Activated naive CD4-positive, alpha-beta T cell treated with anti-CD3 and anti-CD28 coated beads, Interleukin-2, amount 50 U/mL, for 72 hours (primary cell): Measurements from ENCODE around the gene CBLIF. TPM values are rescaled to one million over a fixed set of nuclear protein-coding genes. Genes with fewer than 3 reads are reported as not detected.

Source experiments
- ATAC-seq, 2 donors: fragments of 150-1000 bp; cut with Tn5 transposase; 2 replicates each; pipeline ENCODE4 v1.10.0; 2021; ENCODE audit warnings: mild to moderate bottlenecking in 2 of 2, moderate library complexity in 2 of 2
- DNase-seq, 2 donors: peaks; one replicate each; pipeline ENCODE4 v3.0.0; 2021 to 2022; ENCODE audit warnings: low spot score in 2 of 2
- H3K27ac Mint-ChIP-seq, 2 donors: one replicate each; pipeline ENCODE4 v1.8.0; 2022; ENCODE audit warnings: mild to moderate bottlenecking in 2 of 2, mixed read lengths in 2 of 2
- H3K36me3 Mint-ChIP-seq, 2 donors: one replicate each; pipeline ENCODE4 v1.8.0; 2022; ENCODE audit warnings: mixed read lengths in 2 of 2
- H3K9me3 Mint-ChIP-seq, 2 donors: one replicate each; pipeline ENCODE4 v1.8.0; 2022; ENCODE audit warnings: mixed read lengths in 2 of 2
- total RNA-seq, 2 donors: library from RNA; stranded (reverse); gene quantifications; one replicate each; pipeline ENCODE4 v1.2.3, GENCODE V29; 2022

CBLIF gene
- total RNA-seq, 2 donors from 2014 or later: not detected

DNA sequence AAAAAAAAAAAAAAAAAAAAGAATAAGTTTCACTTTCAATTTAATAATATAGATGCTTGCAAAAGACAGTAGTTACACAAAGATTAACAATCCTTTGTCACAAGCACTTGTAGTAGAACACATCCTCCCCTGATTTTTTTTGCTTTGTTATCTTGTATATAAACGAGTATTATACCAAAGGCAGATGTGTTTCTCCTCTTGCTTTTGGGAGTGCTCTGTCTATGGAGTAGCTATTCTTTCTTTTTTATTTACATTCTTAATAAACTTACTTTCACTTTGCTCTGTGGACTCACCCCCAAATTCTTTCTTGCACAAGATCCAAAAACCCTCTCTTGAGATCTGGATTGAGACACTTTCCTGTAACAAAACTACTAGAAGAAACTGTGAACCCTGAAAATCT, 31.3 kb downstream of the CBLIF start:
- peaks cover 4 to 5% of the 10 kb centered on the region in 2 donors for H3K9me3 Mint-ChIP-seq
- DNase-seq (no peak), ATAC-seq (no peak)
- H3K36me3 Mint-ChIP-seq: peaks cover 11 to 16% of the 10 kb centered on the region in 2 donors
- H3K27ac Mint-ChIP-seq: no peak overlapping the region

DNA sequence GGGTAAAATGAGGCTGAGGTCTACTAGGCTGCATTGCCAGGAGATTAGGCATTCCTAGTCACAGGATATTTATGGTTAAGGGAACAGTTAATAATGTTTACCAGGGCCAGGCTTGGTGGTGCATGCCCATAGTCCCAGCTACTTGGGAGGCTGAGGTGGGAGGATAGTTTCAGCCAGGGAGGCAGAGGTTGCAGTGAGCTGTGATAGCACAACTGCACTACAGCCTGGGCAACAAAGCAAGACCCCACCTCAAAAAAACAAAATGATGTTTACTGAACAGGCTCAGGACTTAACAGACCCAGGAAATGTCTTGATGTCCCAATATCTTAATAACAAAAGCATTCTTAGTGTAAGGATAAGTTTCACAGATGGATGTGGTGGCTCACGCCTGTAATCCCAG, 31.9 kb downstream of the CBLIF start:
- no peak for DNase-seq

DNA sequence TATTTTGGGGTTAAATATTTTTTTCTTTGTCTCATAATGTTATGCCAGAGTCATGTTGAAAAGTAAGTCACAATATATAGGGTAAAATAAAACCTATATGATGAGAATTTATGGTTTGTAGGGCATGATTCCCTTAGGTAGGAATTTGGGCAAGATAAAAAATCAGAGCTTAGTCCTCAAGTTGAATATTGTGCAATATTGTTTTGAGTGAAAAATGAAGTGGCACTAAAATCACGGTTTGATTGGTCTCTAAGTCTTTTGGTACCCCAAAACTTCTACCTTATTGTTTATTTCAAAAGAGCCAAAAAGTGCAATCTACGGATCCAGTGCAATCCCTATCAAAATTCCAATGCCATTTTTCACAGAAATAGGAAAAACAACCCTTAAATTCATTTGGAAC, 33.1 kb downstream of the CBLIF start:
- H3K27ac Mint-ChIP-seq: no peak overlapping the region
- no peak for DNase-seq
- peaks cover 4 to 5% of the 10 kb centered on the region in 2 donors for H3K9me3 Mint-ChIP-seq
- ATAC-seq: no peak
- H3K36me3 Mint-ChIP-seq: peaks cover 11 to 16% of the 10 kb centered on the region in 2 donors

More for the DNA sequence above, 31.9 kb downstream of the CBLIF start:
- ATAC-seq: no peak
- Mint-ChIP-seq H3K27ac (no peak overlapping the region), H3K9me3 (peaks cover 4 to 5% of the 10 kb centered on the region in 2 donors), H3K36me3 (peaks cover 11 to 16% of the 10 kb centered on the region in 2 donors)

DNA sequence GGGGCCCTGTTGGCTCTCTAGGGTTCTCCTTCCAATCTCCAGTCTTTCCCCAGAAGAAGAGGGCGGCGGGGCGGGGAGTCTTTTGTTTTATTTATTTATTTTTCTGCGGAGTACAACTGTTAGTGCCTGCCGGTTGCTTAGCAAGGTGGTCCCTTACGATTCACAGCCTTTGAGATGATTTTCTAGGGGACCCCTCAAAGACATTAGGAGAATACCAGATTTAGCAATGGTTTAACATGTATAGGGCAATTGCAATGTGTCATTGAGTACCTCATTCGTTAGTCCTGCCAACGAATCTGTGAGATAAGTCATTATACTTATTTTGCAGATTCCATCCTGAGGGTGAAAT, 34.4 kb downstream of the CBLIF start:
- DNase-seq: no peak
- peaks cover 16 to 21% of the 10 kb centered on the region in 2 donors for H3K36me3 Mint-ChIP-seq
- ATAC-seq: no peak
- peak overlapping the region; percentile 92 to 95 for H3K27ac Mint-ChIP-seq
- peaks cover 4 to 5% of the 10 kb centered on the region in 2 donors for H3K9me3 Mint-ChIP-seq

DNA sequence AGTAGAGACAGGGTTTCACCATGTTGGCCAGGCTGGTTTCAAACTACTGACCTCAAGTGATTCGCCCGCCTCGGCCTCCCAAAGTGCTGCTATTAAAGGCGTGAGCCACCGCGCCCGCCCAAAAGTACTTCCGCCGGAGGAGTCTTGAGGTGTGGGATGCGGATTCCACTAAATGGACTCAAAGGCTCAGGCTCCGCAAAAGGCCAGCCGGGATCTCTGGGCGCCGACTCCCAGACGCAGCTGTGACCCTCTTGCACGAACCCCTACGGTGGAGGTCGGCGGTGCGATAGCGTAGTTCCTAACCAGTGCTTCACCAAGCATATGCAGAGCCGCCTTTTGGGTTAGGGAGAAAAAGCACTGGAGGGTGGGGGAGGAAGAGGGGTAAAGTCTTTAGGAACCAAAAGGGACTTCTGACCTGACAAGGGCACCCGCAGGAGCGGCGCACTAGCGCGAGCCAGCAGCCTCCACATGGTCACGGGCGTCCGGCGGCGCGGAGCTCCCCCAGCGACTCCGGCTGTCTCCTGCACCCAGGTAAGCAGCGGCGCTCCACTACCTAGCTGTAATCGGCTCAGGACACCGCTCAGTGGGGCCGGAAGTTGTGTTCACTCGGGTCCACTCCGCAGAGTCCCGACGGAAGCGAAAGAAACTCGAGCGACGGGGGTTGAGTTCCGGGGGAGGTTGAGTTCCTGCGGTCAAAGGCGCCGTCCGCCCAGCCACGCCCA, 34.9 kb downstream of the CBLIF start, which contains the start of gene MRPL16:
Gene MRPL16 (minus strand): TSS at position 590 of the 722 bp plus-strand sequence. CDS start 120 bp downstream, at position 470.
- DNase-seq (peak; percentile 84 to 87), ATAC-seq (peak; percentile 98 to 99)
- peak within 1 kb of the TSS; percentile 92 to 95 for H3K27ac Mint-ChIP-seq
- H3K9me3 Mint-ChIP-seq: peaks cover 4 to 5% of the 10 kb centered on the region in 2 donors
- H3K36me3 Mint-ChIP-seq: peaks cover 16 to 21% of the 10 kb centered on the region in 2 donors

DNA sequence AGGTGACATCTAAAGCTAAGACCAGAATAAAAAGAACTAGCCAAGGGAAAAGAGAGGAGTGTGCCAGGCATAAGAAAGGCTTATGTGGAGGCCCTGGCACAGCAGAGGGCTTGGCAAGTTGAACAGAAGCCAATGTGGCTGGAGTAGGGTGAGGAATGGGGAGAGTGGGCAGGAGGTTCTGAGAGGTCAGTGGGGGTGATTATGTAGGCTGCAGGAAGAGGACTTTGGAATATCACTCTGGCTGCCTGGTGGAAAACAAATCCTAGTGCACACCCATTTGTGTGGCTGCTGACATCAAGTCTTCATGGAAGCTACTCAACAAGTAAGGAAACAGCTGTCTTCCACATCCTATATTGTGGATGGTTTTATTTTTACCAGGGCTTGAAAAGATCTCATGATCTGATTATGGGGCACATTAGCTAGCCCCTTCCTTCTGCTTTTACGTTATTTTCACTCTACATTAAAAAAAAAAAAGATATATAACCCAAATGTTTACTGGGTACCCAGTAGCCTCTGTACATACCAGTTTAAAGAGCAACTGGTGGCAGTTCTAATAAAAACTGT, 38.2 kb downstream of the CBLIF start:
- ATAC-seq: no peak
- Mint-ChIP-seq H3K27ac (peak overlapping the region; percentile 14 to 89), H3K9me3 (peaks cover 4 to 5% of the 10 kb centered on the region in 2 donors), H3K36me3 (peaks cover 16 to 21% of the 10 kb centered on the region in 2 donors)
- no peak for DNase-seq

DNA sequence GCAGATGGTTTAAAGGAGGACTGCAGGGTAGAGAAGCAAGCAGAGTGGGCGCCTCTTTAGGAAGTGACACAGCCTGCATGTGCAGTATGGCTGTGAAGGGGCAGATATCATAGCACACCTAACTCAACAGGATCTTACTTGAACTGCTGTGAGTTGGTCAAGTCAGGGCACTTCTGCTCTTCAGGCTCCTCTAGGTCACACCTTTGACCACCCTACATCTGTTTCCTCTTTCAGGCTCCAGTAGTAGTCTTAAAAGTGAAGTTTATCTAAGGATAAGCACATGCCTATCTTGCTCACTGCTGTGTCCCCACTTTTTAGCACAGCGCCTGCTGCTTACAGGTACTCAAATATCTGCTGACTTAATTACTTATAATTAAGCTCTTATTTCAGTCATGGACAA, 41.2 kb downstream of the CBLIF start:
- DNase-seq (no peak), ATAC-seq (no peak)
- no peak overlapping the region for H3K27ac Mint-ChIP-seq
- peaks cover 0 to 10% of the 10 kb centered on the region in 2 donors for H3K36me3 Mint-ChIP-seq
- H3K9me3 Mint-ChIP-seq: no peaks in the 10 kb centered on the region

DNA sequence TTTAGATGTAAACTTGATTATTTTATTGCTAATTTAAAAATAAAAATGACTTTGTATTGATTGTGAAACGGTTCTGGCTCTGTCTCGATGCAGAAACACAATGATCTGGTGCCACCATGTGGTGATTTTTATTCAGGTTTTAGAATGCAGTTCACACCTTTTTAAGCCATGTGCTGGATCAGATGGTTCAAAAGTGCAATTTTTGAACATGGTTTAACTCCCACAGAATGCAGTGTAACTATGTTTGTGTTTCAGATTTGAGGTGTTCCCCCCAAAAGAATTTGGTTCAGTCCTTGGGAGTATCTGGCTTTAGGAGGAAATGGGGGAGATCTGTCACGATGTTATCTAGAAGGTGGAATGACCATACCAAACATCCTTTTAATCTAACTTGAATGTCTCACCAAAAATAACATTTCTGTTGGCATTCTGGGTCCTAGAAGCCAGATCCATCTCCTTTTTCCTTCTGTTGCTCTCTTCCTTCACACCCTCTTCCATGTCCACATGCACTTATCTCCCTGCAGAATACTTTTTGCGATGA, 42.6 kb downstream of the CBLIF start:
- Mint-ChIP-seq H3K27ac (no peak overlapping the region), H3K36me3 (peaks cover 0 to 10% of the 10 kb centered on the region in 2 donors), H3K9me3 (no peaks in the 10 kb centered on the region)
- DNase-seq: peak in 1 of 2 donors; percentile 53
- peak; percentile 70 to 76 for ATAC-seq

DNA sequence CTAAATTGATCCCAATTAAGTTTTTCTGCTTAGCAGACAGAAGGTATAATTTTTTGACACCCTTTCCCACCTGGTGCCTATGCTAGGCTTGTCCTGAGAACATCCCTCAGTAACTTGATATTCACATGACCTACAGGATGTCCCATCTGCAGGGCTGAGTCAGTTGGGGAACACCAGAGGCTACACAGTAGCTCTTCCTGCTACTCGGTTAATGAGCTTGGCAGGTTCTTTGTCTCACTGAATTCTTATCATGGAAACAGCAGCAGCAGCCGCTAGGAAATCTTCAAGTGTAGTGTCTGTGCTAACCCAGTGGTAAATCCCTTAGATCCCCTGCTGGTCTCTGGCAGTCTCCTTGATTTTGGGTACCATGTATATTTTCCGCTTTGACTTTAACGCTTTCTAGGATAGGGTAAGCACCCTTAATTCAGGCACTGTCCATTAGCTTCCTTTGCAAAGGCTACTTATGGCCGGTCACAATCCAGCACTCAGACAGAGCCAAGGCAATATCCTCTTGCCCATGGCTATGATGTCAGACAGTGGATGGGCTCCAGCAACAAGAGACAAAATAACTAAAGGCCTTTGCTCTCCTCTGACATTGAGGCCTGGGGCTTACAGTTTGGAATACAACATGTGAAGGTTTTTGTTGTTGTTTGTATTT, 43.2 kb downstream of the CBLIF start:
- no peak for DNase-seq
- ATAC-seq: peak; percentile 26 to 49
- no peaks in the 10 kb centered on the region for H3K9me3 Mint-ChIP-seq
- no peak overlapping the region for H3K27ac Mint-ChIP-seq
- peaks cover 0 to 9% of the 10 kb centered on the region in 2 donors for H3K36me3 Mint-ChIP-seq

DNA sequence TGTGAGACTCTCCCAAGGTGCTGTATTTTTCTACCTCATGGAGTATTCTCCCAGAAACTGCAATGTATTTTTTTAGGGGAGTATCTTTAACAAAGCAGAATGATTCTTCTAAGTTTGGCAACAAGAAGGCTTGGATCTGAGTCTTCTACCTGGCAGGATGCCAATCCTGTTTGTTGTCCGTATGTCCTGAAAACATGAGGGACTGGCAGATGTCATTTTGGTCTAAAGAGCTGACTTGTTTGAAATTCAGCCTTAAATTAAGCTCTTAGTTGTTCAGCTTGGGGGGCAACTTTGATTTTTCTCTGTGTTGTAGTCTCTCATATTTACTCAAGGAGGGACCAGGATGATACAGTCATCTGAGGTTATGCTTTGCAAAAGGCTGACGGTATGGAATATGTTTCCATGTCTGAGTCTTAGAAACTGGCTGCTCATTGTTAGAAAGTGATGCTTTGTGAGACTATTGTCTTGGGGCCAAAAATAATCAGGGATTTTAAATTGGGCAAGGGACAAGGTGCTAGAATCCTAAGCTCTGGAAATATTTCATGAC, 44.1 kb downstream of the CBLIF start:
- Mint-ChIP-seq H3K27ac (peak overlapping the region in 1 of 2 donors; percentile 2), H3K36me3 (peaks cover 0 to under 1% of the 10 kb centered on the region in 2 donors), H3K9me3 (no peaks in the 10 kb centered on the region)
- DNase-seq (no peak), ATAC-seq (no peak)

DNA sequence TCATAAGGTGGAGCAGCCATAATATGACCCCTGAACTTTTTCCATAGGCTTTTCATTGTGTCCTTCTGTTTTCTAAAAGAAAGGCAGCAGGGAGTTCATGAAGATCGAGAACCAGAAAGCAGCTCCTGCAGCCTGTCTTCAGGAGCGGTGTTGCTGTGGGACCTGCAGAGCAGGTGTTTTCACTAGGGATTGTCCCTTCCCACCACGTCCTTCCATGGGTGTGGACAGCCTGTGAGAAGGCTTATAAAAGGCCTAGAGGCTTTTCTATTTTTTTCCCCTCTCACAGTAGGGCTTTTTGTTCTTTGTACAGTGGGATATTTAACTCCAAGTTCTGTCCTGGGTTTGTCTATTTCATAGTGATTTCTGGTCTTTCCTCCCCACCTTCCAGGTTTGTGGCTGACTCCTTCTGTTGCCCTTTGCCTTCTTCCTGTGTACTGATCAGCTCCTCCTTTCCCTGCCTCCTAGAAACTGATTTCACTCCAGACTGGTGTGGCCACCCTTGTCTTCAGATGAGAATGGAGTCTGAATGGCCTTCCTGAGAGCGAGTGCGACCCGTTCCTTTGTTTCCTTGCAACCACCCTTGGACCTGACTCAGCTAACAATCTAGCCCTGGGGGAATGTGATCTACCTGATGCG, 44.8 kb downstream of the CBLIF start:
- DNase-seq (no peak), ATAC-seq (no peak)
- Mint-ChIP-seq H3K36me3 (no peaks in the 10 kb centered on the region), H3K9me3 (no peaks in the 10 kb centered on the region), H3K27ac (peak overlapping the region in 1 of 2 donors; percentile 2)

DNA sequence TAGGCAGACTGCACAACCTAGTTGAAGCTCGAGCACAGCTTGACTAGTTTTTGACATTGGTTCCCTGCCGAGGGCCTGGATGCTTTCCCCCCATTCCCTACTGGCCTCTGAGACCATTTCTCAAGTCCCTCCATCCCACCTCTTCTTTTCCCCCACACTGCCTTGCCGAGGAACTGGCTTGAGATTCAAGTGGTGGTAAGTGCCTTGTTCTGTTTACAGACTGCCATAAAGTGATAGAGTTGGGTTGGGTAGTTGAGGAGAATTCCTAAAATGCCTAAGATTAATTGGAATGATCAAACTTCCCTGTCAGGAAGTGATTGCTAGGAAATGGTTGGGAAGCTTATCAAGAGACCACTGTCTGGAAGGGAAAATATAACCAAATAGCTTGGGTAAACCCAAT, 50.9 kb downstream of the CBLIF start:
- H3K27ac Mint-ChIP-seq: no peak overlapping the region
- DNase-seq (no peak), ATAC-seq (no peak)
- H3K9me3 Mint-ChIP-seq: no peaks in the 10 kb centered on the region
- H3K36me3 Mint-ChIP-seq: peaks cover 0 to 12% of the 10 kb centered on the region in 2 donors

DNA sequence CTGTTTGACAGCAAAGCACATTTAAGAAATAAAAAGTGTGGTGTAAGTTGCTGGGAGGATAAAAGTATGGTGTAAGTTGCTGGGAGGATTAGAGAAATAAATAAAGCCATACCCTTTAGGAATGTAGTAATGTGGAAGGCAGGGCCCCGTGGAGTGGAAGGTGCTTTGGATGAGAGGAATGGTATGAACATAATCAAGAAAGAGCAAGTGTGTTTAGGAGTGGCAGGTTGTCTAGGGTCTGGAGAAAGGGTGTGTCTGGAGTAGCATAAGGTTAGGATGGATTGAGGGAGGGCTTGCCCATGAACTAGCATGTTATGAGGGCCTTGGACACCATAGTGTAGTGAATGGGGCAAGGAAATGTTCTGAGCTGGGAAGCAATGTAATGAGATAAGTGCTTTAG, 52.8 kb downstream of the CBLIF start:
- Mint-ChIP-seq H3K9me3 (no peaks in the 10 kb centered on the region), H3K36me3 (peaks cover 0 to 12% of the 10 kb centered on the region in 2 donors), H3K27ac (no peak overlapping the region)
- no peak for DNase-seq
- ATAC-seq: no peak

DNA sequence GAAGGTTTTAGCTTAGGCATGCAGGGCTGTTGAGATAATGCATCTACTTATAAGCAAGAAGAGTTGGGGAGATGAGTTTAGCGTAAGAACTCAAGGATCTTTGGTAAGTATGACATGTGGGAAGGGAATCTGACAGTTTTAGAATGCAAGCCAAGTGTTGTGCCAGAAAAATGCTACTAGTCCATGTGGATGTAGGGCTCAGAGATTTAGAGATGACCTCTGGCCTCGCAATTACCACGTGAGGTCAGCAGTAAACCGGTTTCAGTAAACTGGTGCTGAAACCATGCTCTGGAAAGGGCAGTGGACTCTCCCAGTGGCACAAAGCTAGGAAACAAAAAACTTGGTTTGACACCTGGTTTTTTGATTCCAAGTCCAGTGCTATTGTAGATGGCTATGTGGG, 53.7 kb downstream of the CBLIF start:
- DNase-seq (no peak), ATAC-seq (no peak)
- Mint-ChIP-seq H3K36me3 (peaks cover 0 to 12% of the 10 kb centered on the region in 2 donors), H3K9me3 (no peaks in the 10 kb centered on the region), H3K27ac (no peak overlapping the region)

DNA sequence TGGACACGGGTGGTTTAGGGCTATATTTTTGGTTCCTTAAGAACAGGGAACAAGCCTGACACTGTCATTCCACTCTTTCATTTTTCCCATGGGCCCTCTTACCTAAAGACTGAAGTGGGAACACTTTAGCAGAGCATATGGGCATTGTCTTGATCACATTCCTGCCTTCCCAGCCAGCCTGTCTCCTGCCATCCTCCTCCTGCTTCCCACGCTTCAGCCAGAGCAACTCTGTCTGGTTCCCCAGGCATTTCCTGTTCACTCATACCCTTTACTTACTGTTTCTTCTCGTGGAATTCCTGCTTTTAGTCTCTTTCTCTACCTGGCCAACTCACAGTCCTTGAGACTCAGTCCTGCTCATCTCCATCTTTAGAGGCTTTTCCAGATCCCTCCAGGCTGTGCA, 57.5 kb downstream of the CBLIF start:
- peaks cover 5 to 7% of the 10 kb centered on the region in 2 donors for H3K36me3 Mint-ChIP-seq
- DNase-seq: no peak
- no peak for ATAC-seq
- no peak overlapping the region for H3K27ac Mint-ChIP-seq
- H3K9me3 Mint-ChIP-seq: no peaks in the 10 kb centered on the region

DNA sequence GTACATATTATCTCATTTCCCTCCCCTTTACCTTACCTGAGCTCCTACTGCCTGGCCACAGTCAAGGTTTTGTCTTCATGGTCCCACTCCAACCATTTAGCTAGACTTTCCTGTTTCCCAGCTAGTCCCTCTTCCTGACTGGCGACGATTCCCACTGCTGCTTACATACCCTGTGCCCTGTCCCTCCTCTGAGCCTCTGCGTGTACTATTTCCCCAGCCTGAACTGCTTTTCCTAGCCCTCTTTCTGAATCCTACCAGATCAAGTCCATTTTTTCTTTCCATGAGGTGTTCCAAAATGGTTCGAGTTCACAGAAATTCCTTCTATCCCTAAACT, 58.1 kb downstream of the CBLIF start:
- Mint-ChIP-seq H3K9me3 (no peaks in the 10 kb centered on the region), H3K36me3 (peaks cover 1 to 5% of the 10 kb centered on the region in 2 donors), H3K27ac (no peak overlapping the region)
- no peak for DNase-seq
- ATAC-seq: no peak
